Neural crest cell (in vitro differentiated cells): ENCODE data around the gene CSH2. TPM values are rescaled to one million over a fixed set of nuclear protein-coding genes. Genes with fewer than 3 reads are reported as not detected.
"Not testable (repeated sequence)": the region's sequence is repeated elsewhere in the genome, so short reads cannot be mapped to it uniquely, and the experiment has no call there.

Source experiments
- DNase-seq: peaks from one replicate; pipeline ENCODE4 v3.0.0; 2021; ENCODE audit warnings: low read depth, mixed read lengths, low spot score
- H3K27ac Mint-ChIP-seq: one replicate; pipeline ENCODE4 v1.8.0; 2021; ENCODE audit warnings: mild to moderate bottlenecking, mixed read lengths; ENCODE audit not compliant: unreplicated experiment
- H3K27me3 Mint-ChIP-seq: 2 replicates; pipeline ENCODE4 v1.8.0; 2021; ENCODE audit warnings: low read depth, mild to moderate bottlenecking, mixed read lengths
- H3K36me3 Mint-ChIP-seq: 2 replicates; pipeline ENCODE4 v1.8.0; 2021; ENCODE audit warnings: low read depth, mild to moderate bottlenecking, mixed read lengths
- H3K4me1 Mint-ChIP-seq: 2 replicates; pipeline ENCODE4 v1.8.0; 2021; ENCODE audit warnings: mixed read lengths
- H3K4me3 Mint-ChIP-seq: one replicate; pipeline ENCODE4 v1.8.0; 2021; ENCODE audit warnings: mild to moderate bottlenecking, mixed read lengths
- H3K9me3 Mint-ChIP-seq: 2 replicates; pipeline ENCODE4 v1.8.0; 2021; ENCODE audit warnings: mixed read lengths
- total RNA-seq: library from RNA; stranded (reverse); gene quantifications from 2 replicates; pipeline ENCODE4 v1.2.1, GENCODE V29; 2021
- TF ChIP-seq, protein P1 (sequence below): fragments of 200-600 bp; sonication (generic); conservative IDR thresholded peaks from 2 replicates; pipeline ENCODE4 v1.5.0; 2021; ENCODE audit warnings: antibody characterized with exemption, mild to moderate bottlenecking

CSH2 gene
- total RNA-seq, 1 donor from 2014 or later, result not detected

- TF ChIP-seq, protein P1, sequence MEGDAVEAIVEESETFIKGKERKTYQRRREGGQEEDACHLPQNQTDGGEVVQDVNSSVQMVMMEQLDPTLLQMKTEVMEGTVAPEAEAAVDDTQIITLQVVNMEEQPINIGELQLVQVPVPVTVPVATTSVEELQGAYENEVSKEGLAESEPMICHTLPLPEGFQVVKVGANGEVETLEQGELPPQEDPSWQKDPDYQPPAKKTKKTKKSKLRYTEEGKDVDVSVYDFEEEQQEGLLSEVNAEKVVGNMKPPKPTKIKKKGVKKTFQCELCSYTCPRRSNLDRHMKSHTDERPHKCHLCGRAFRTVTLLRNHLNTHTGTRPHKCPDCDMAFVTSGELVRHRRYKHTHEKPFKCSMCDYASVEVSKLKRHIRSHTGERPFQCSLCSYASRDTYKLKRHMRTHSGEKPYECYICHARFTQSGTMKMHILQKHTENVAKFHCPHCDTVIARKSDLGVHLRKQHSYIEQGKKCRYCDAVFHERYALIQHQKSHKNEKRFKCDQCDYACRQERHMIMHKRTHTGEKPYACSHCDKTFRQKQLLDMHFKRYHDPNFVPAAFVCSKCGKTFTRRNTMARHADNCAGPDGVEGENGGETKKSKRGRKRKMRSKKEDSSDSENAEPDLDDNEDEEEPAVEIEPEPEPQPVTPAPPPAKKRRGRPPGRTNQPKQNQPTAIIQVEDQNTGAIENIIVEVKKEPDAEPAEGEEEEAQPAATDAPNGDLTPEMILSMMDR, result peak; percentile 66
- peak; percentile 66 for DNase-seq
- Mint-ChIP-seq H3K4me3 (peak overlapping the region; percentile 7), H3K27me3 (peaks cover 12% of the 10 kb centered on the region), H3K27ac (peak overlapping the region; percentile 99), H3K9me3 (peaks cover 7% of the 10 kb centered on the region), H3K4me1 (peaks cover 17% of the 10 kb centered on the region), H3K36me3 (peaks cover 5% of the 10 kb centered on the region)
Measured at GRCh38 chr17:63848834-63849689, 24.4 kb downstream of the CSH2 start.

GRCh38 chr17:63847525-63848249, 25.8 kb downstream of the CSH2 start:
- peaks cover 22% of the 10 kb centered on the region for H3K4me1 Mint-ChIP-seq
- H3K4me3 Mint-ChIP-seq, result peak overlapping the region; percentile 58
- no peak for DNase-seq
- peaks cover 11% of the 10 kb centered on the region for H3K27me3 Mint-ChIP-seq
- TF ChIP-seq, protein P1, result no peak
- H3K36me3 Mint-ChIP-seq, result peaks cover 5% of the 10 kb centered on the region
- no peak overlapping the region for H3K27ac Mint-ChIP-seq
- H3K9me3 Mint-ChIP-seq, result peaks cover 7% of the 10 kb centered on the region

DNA sequence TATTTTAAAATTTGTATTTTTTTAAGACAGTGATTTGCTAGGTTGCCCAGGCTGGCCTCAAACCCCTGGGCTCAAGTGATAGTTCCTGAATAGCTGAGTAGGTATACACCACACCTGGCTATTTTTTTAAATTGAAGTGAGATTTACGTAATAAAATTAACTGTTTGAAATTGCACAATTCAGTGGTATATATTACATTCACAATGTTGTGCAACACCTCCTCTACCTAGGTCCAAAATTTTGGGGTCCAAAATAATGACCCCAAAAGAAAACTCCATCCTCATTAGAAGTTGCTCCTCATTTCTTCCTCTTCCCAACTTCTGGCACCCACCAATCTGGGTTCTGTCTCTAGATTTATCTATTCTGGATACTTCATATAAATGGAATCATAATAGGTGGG, 28.0 kb downstream of the CSH2 start:
- Mint-ChIP-seq H3K27ac (no peak overlapping the region), H3K9me3 (peaks cover 7% of the 10 kb centered on the region)

DNA sequence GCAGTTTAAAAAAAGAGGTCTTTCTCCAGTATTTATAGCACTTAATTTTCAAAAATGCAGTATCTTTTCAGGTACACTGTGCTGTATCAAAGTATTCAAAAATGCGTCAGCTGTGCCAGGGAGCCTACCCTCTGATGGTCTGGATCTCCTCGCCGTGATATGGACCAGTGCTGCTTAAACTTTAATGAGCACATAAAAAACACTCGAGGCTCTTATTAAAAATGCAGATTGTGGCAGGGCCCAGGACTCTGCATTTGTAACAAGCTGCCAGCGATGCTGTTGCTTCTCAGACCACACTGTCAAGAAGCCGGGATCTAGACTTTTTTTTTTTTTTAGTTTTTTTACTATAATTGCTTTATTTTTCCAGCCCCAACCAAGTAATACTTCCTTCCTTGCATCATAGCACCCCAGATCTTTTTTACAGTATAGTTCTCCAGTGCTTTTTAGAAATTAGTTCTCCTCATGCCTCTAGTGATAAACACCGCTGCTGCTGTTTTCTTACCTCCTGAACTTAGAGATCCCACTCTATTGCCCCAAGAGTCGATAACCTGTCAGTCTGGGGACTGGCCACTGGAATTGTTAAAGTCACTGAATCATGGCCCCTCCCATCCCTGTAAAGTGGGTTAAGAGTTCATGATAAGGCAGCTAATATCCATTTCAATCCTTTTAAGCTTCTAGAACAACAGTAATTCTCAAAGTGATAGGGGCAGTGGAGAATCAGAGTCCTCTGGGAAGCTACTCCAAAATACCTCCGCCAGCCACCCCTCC, 29.4 kb downstream of the CSH2 start:
- TF ChIP-seq, protein P1, result no peak
- DNase-seq, result no peak
- Mint-ChIP-seq H3K4me3 (peak overlapping the region; percentile 88), H3K4me1 (peaks cover 38% of the 10 kb centered on the region), H3K9me3 (peaks cover 7% of the 10 kb centered on the region), H3K36me3 (peaks cover 5% of the 10 kb centered on the region), H3K27me3 (peaks cover 4% of the 10 kb centered on the region), H3K27ac (no peak overlapping the region)

More for the DNA sequence above, 28.0 kb downstream of the CSH2 start:
- DNase-seq, result no peak
- Mint-ChIP-seq H3K4me3 (peak overlapping the region; percentile 36), H3K4me1 (peaks cover 31% of the 10 kb centered on the region), H3K27me3 (peaks cover 6% of the 10 kb centered on the region), H3K36me3 (peaks cover 5% of the 10 kb centered on the region)
- TF ChIP-seq, protein P1, result no peak

DNA sequence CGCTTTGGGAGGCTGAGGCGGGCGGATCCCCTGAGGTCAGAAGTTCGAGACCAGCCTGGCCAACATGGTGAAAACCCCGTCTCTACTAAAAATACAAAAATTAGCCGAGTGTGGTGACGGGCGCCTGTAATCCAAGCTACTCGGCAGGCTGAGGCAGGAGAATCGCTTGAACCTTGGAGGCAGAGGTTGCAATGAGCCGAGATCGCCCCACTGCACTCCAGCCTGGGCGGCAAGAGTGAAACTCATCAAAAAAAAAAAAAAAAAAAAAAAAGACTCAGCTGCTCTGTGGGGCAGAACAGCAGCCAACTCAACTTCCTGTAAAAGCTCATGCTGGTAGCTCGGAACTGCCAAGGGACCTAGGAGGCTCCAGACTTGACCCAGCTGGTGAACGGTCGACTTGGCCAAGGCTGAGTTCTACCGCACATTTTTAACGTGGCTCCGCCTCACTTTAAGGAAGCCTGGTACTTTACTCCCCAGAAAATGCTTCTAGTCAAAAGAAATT, 30.0 kb downstream of the CSH2 start:
- not testable (repeated sequence) for H3K9me3 Mint-ChIP-seq, DNase-seq, H3K36me3 Mint-ChIP-seq, H3K27me3 Mint-ChIP-seq
- peak overlapping the region; percentile 88 for H3K4me3 Mint-ChIP-seq
- H3K4me1 Mint-ChIP-seq, result peaks cover 40% of the 10 kb centered on the region
- H3K27ac Mint-ChIP-seq, result peak overlapping the region; percentile 35
